GM12864 (cell line): Measurements from ENCODE around the gene TP53TG3B.
"Not testable (repeated sequence)": the region's sequence is repeated elsewhere in the genome, so short reads cannot be mapped to it uniquely, and the experiment has no call there.

Source experiments
- DNase-seq: peaks from one replicate; pipeline ENCODE4 v3.0.0-alpha.2; 2011; ENCODE audit warnings: low read depth
- H3K4me3 ChIP-seq: 2 replicates; pipeline ENCODE4 v1.5.1; 2011; ENCODE audit warnings: mild to moderate bottlenecking, low read depth, low read length, control low read depth

The TP53TG3B gene

GRCh38 chr16:33360541-33360940 lies at the start of gene TP53TG3B:
Gene TP53TG3B, plus strand, starts transcription at chr16:33360841. Its CDS starts 68 bp downstream, at chr16:33360909.
- DNase-seq, H3K4me3 ChIP-seq: not testable (repeated sequence)

DNA sequence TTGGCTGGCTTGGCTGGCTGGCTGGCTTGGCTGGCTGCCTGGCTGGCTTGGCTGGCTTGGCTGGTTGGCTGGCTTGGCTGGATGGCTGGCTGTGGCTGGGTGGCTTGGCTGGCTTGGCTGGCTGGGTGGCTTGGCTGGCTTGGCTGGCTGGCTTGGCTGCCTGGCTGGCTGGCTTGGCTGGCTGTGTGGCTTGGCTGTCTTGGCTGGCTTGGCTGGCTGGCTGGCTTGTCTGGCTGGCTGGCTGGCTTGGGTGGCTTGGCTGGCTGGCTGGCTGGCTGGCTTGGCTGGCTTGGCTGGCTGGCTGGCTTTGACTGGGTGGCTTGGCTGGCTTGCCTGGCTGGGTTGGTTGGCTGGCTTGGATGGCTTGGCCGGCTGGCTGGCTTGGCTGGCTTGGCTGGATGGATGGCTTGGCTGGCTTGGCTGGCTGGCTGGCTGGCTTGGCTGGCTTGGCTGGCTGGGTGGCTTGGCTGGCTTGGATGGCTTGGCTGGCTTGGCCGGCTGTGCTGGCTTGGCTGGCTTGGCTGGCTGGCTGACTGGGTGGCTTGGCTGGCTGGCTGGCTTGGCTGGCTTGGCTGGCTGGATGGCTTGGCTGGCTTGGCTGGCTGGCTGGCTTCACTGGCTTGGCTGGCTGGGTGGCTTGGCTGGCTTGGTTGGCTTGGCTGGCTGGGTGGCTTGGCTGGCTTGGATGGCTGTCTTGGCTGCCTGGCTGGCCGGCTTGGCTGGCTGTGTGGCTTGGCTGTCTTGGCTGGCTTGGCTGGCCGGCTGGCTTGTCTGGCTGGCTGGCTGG lies 24.2 kb upstream of the TP53TG3B start:
- not testable (repeated sequence) for H3K4me3 ChIP-seq, DNase-seq

- not testable (repeated sequence) for H3K4me3 ChIP-seq, DNase-seq
Observed at GRCh38 chr16:33337627-33338542, 22.8 kb upstream of the TP53TG3B start.

GRCh38 chr16:33338543-33338951 lies 22.1 kb upstream of the TP53TG3B start:
- H3K4me3 ChIP-seq, DNase-seq: not testable (repeated sequence)

GRCh38 chr16:33339093-33340061 lies 21.3 kb upstream of the TP53TG3B start:
- H3K4me3 ChIP-seq, DNase-seq: not testable (repeated sequence)
